ENCODE results near the gene FBXO47.
"Not testable (repeated sequence)": the region's sequence is repeated elsewhere in the genome, so short reads cannot be mapped to it uniquely, and the experiment has no call there.

FBXO47 gene

DNA sequence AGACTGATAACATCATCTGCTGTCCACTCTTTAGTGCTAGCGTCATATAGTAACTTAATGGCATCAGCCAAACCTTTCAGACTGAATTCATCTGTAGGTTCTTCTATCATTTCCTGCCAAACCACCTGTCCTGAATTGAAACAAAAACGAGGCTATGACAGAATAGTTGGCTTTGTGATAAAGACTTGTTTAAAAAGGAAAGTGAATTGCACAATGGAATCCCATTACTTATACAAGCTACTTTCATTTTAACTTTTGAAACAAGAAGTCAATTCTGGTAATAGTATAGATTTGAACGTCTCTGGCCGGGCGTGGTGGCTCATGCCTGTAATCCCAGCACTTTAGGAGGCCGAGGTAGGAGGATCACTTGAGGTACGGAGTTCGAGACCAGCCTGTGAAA lies 23.6 kb downstream of the FBXO47 start:
- Histone ChIP-seq H3K4me2 (no peak overlapping the region), H2AFZ (ENCODE audit: low read depth) (no peak overlapping the region)
- TF ChIP-seq, protein P1, sequence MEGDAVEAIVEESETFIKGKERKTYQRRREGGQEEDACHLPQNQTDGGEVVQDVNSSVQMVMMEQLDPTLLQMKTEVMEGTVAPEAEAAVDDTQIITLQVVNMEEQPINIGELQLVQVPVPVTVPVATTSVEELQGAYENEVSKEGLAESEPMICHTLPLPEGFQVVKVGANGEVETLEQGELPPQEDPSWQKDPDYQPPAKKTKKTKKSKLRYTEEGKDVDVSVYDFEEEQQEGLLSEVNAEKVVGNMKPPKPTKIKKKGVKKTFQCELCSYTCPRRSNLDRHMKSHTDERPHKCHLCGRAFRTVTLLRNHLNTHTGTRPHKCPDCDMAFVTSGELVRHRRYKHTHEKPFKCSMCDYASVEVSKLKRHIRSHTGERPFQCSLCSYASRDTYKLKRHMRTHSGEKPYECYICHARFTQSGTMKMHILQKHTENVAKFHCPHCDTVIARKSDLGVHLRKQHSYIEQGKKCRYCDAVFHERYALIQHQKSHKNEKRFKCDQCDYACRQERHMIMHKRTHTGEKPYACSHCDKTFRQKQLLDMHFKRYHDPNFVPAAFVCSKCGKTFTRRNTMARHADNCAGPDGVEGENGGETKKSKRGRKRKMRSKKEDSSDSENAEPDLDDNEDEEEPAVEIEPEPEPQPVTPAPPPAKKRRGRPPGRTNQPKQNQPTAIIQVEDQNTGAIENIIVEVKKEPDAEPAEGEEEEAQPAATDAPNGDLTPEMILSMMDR (conservative IDR thresholded peaks at IDR 0.05; ENCODE audit: low read depth, low read length): no peak

DNA sequence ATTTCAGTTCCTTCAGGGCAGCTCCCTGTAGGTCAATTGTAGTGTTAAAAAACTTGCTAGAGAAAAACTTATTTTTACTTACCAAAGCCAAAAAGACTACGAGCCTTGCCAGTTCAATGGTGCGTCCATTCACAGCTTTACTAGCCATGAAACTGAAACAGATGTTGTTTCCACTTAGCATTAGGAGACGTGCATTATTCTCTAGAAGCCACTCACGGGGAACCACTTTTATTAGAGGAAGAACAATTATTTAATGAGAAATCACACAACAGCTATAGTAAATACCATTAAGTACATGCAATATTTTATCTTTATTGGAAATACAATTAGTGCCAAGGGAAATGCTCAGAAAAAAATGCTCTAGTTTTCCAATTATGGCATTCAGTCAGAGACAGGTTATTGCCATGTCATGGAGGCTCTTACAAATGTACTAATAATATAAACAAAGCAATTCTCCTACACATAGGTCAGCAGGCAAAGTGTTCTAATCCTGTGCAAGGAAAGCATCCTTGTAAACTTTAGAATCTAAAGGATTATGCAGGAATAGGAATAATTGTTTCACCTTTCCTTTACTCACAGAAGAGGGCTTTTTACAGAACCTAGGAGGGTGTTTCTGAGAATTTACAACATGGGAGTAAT lies 24.4 kb downstream of the FBXO47 start:
- Histone ChIP-seq H3K79me2 (ENCODE audit: insufficient read depth, low read depth) (no peaks in the 10 kb centered on the region), H3K27me3 (ENCODE audit: insufficient read depth, low read depth) (no peaks in the 10 kb centered on the region), H3K36me3 (ENCODE audit: insufficient read depth) (no peaks in the 10 kb centered on the region), H3K9ac (no peak overlapping the region), H2AFZ (ENCODE audit: low read depth) (no peak overlapping the region), H3K27ac (no peak overlapping the region), H3K4me2 (no peak overlapping the region), H3K4me1 (ENCODE audit: low read depth, poor library complexity, severe bottlenecking) (no peaks in the 10 kb centered on the region), H3K4me3 (IDR thresholded peaks at IDR 0.05; ENCODE audit: insufficient read depth, low read depth, low read length) (no peak overlapping the region), H4K20me1 (ENCODE audit: insufficient read depth) (no peaks in the 10 kb centered on the region)
- TF ChIP-seq, protein P1 (conservative IDR thresholded peaks at IDR 0.05; ENCODE audit: low read depth, low read length): no peak

More for the DNA sequence above, 23.6 kb downstream of the FBXO47 start:
- Histone ChIP-seq H3K36me3 (ENCODE audit: insufficient read depth) (no peaks in the 10 kb centered on the region), H3K27ac (no peak overlapping the region), H3K9ac (no peak overlapping the region), H3K4me3 (IDR thresholded peaks at IDR 0.05; ENCODE audit: insufficient read depth, low read depth, low read length) (no peak overlapping the region), H3K79me2 (ENCODE audit: insufficient read depth, low read depth) (no peaks in the 10 kb centered on the region), H3K4me1 (ENCODE audit: low read depth, poor library complexity, severe bottlenecking) (no peaks in the 10 kb centered on the region), H3K27me3 (ENCODE audit: insufficient read depth, low read depth) (no peaks in the 10 kb centered on the region), H4K20me1 (ENCODE audit: insufficient read depth) (no peaks in the 10 kb centered on the region)

DNA sequence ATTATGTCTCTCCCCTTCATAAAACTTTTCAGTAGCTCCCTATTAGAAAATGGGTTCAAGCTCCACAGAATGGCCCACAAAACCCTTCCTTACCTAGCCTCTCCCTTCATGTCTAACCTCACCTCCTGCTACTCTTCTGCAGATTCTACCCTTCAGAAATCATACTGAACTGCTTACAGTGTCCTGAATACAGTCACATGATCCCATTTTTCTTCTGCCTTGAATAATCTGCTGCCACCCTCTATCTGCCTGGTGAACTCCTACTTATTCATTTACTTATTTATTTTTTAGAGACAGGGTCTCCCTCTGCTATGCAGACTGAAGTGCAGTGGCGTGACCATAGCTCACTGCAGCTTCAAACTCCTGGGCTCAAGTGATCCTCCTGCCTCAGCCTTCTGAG lies 26.8 kb downstream of the FBXO47 start:
- Histone ChIP-seq H3K36me3 (ENCODE audit: insufficient read depth) (no peaks in the 10 kb centered on the region), H2AFZ (ENCODE audit: low read depth) (no peak overlapping the region), H3K4me3 (IDR thresholded peaks at IDR 0.05; ENCODE audit: insufficient read depth, low read depth, low read length) (no peak overlapping the region), H3K9ac (no peak overlapping the region), H3K27me3 (ENCODE audit: insufficient read depth, low read depth) (no peaks in the 10 kb centered on the region), H3K27ac (no peak overlapping the region), H3K4me1 (ENCODE audit: low read depth, poor library complexity, severe bottlenecking) (no peaks in the 10 kb centered on the region), H3K4me2 (no peak overlapping the region), H3K79me2 (ENCODE audit: insufficient read depth, low read depth) (no peaks in the 10 kb centered on the region), H4K20me1 (ENCODE audit: insufficient read depth) (no peaks in the 10 kb centered on the region)
- TF ChIP-seq, protein P1 (conservative IDR thresholded peaks at IDR 0.05; ENCODE audit: low read depth, low read length): no peak

DNA sequence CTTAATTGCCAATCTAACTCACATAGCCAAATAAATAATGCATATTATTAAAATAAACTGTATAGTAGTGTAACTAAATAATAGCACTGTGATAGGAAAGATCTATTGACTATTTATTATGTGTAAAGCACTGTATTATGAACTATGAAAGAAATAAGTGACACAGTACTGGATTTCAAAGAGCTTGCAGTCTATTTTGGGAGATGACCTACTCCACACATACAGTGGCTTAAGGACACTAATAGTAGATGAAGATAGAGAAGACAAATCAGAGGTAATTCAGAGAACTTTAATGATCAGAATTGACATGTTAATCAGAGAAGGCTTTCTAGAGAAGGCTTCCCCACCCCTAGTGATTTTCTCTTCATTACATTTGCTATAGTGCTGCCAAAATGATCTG lies 27.2 kb downstream of the FBXO47 start:
- Histone ChIP-seq H3K4me1 (ENCODE audit: low read depth, poor library complexity, severe bottlenecking) (no peaks in the 10 kb centered on the region), H3K27ac (no peak overlapping the region), H3K9ac (no peak overlapping the region), H3K4me3 (IDR thresholded peaks at IDR 0.05; ENCODE audit: insufficient read depth, low read depth, low read length) (no peak overlapping the region), H3K79me2 (ENCODE audit: insufficient read depth, low read depth) (no peaks in the 10 kb centered on the region), H3K27me3 (ENCODE audit: insufficient read depth, low read depth) (no peaks in the 10 kb centered on the region), H3K4me2 (no peak overlapping the region), H2AFZ (ENCODE audit: low read depth) (no peak overlapping the region), H3K36me3 (ENCODE audit: insufficient read depth) (no peaks in the 10 kb centered on the region), H4K20me1 (ENCODE audit: insufficient read depth) (no peaks in the 10 kb centered on the region)
- TF ChIP-seq, protein P1 (conservative IDR thresholded peaks at IDR 0.05; ENCODE audit: low read depth, low read length): no peak

DNA sequence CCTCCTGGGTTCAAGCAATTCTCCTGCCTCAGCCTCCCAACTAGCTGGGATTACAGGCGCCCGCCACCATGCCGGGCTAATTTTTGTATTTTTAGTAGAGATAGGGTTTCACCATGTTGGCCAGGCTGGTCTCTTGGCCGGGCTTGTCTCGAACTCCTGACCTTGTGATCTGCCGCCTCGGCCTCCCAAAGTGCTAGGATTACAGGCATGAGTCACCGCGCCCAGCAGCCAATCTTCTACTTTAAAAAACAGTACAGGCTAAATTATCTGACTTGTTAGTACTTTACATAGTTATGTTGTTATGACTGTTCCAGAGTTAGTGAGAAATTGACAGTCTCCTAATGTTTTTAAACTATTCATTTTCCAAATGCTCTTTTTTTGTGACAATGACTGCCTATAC lies 33.2 kb downstream of the FBXO47 start:
- not testable (repeated sequence) for H3K4me2 ChIP-seq; H3K4me3 ChIP-seq (IDR thresholded peaks at IDR 0.05; ENCODE audit: insufficient read depth, low read depth, low read length); H3K36me3 ChIP-seq (ENCODE audit: insufficient read depth); H3K9ac ChIP-seq; H3K27me3 ChIP-seq (ENCODE audit: insufficient read depth, low read depth); H3K4me1 ChIP-seq (ENCODE audit: low read depth, poor library complexity, severe bottlenecking); H3K79me2 ChIP-seq (ENCODE audit: insufficient read depth, low read depth); H2AFZ ChIP-seq (ENCODE audit: low read depth); H3K27ac ChIP-seq; H4K20me1 ChIP-seq (ENCODE audit: insufficient read depth)

DNA sequence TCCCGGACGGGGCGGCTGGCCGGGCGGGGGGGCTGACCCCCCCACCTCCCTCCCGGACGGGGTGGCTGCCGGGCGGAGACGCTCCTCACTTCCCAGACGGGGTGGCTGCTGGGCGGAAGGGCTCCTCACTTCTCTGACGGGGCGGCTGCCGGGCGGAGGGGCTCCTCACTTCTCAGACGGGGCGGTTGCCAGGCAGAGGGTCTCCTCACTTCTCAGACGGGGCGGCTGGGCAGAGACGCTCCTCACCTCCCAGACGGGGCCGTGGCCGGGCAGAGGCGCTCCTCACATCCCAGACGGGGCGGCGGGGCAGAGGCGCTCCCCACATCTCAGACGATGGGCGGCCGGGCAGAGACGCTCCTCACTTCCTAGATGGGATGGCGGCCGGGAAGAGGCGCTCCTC lies 36.4 kb downstream of the FBXO47 start:
- not testable (repeated sequence) for H3K36me3 ChIP-seq (ENCODE audit: insufficient read depth); H2AFZ ChIP-seq (ENCODE audit: low read depth); H3K27me3 ChIP-seq (ENCODE audit: insufficient read depth, low read depth); H3K4me2 ChIP-seq; H4K20me1 ChIP-seq (ENCODE audit: insufficient read depth); H3K9ac ChIP-seq; H3K27ac ChIP-seq; H3K79me2 ChIP-seq (ENCODE audit: insufficient read depth, low read depth); H3K4me3 ChIP-seq (IDR thresholded peaks at IDR 0.05; ENCODE audit: insufficient read depth, low read depth, low read length)
- H3K4me1 ChIP-seq (ENCODE audit: low read depth, poor library complexity, severe bottlenecking): peaks cover 16% of the 10 kb centered on the region
